ENCODE data around the gene RAB11FIP4.

The RAB11FIP4 gene

GRCh38 chr17:31528291-31528874 lies 136.9 kb downstream of the RAB11FIP4 start:
- Histone ChIP-seq H3K9me3 (ENCODE audit: control insufficient read depth, insufficient read depth, low read length) (peaks cover 4% of the 10 kb centered on the region; the same call in 1 of the 2 replicates), H3K27me3 (ENCODE audit: control insufficient read depth, low read length) (no peaks in the 10 kb centered on the region), H3K4me3 (ENCODE audit: low read length) (no peak overlapping the region), H3K4me1 (ENCODE audit: control insufficient read depth, low read length) (peaks cover 20% of the 10 kb centered on the region), H3K79me2 (ENCODE audit: control insufficient read depth, low read length) (no peaks in the 10 kb centered on the region), H3K9me2 (replicated peaks; ENCODE audit: control insufficient read depth, low read length) (no peaks in the 10 kb centered on the region), H3F3A (ENCODE audit: control insufficient read depth, insufficient read depth) (no peaks in the 10 kb centered on the region), H3K4me2 (ENCODE audit: low read length) (no peak overlapping the region), H4K20me1 (ENCODE audit: control insufficient read depth, insufficient read depth, low read depth, low read length) (no peaks in the 10 kb centered on the region), H3K27ac (ENCODE audit: low read depth, low read length) (no peak overlapping the region), H3K36me3 (ENCODE audit: control insufficient read depth, low read length) (peaks cover 38% of the 10 kb centered on the region)
- no peak for TF ChIP-seq CTCF (IDR thresholded peaks at IDR 0.05; ENCODE audit: low read depth, low read length, poor library complexity, severe bottlenecking)
- no peak for TF ChIP-seq EZH2phosphoT487 (IDR thresholded peaks at IDR 0.05; ENCODE audit: borderline replicate concordance, low read length)

- Histone ChIP-seq H4K20me1 (ENCODE audit: control insufficient read depth, insufficient read depth, low read depth, low read length) (no peaks in the 10 kb centered on the region), H3K36me3 (ENCODE audit: control insufficient read depth, low read length) (peaks cover 24% of the 10 kb centered on the region), H3K9me3 (ENCODE audit: control insufficient read depth, insufficient read depth, low read length) (no peaks in the 10 kb centered on the region), H3K4me1 (ENCODE audit: control insufficient read depth, low read length) (peaks cover 34% of the 10 kb centered on the region), H3K4me3 (ENCODE audit: low read length) (no peak overlapping the region), H3K9me2 (replicated peaks; ENCODE audit: control insufficient read depth, low read length) (no peaks in the 10 kb centered on the region), H3K27me3 (ENCODE audit: control insufficient read depth, low read length) (no peaks in the 10 kb centered on the region), H3K27ac (ENCODE audit: low read depth, low read length) (no peak overlapping the region), H3K79me2 (ENCODE audit: control insufficient read depth, low read length) (no peaks in the 10 kb centered on the region), H3F3A (ENCODE audit: control insufficient read depth, insufficient read depth) (peaks cover 5% of the 10 kb centered on the region; the same call in 1 of the 2 replicates), H3K4me2 (ENCODE audit: low read length) (no peak overlapping the region)
- TF ChIP-seq CTCF (IDR thresholded peaks at IDR 0.05; ENCODE audit: low read depth, low read length, poor library complexity, severe bottlenecking), result no peak
- no peak for TF ChIP-seq EZH2phosphoT487 (IDR thresholded peaks at IDR 0.05; ENCODE audit: borderline replicate concordance, low read length)
Measured at GRCh38 chr17:31529841-31530251, 138.4 kb downstream of the RAB11FIP4 start.

GRCh38 chr17:31530391-31530985 lies 139.0 kb downstream of the RAB11FIP4 start:
- H4K20me1 ChIP-seq (ENCODE audit: control insufficient read depth, insufficient read depth, low read depth, low read length), result no peaks in the 10 kb centered on the region
- H3K27me3 ChIP-seq (ENCODE audit: control insufficient read depth, low read length), result no peaks in the 10 kb centered on the region
- no peaks in the 10 kb centered on the region for H3K79me2 ChIP-seq (ENCODE audit: control insufficient read depth, low read length)
- TF ChIP-seq CTCF (IDR thresholded peaks at IDR 0.05; ENCODE audit: low read depth, low read length, poor library complexity, severe bottlenecking) (no peak), EZH2phosphoT487 (IDR thresholded peaks at IDR 0.05; ENCODE audit: borderline replicate concordance, low read length) (no peak)
- H3F3A ChIP-seq (ENCODE audit: control insufficient read depth, insufficient read depth), result peaks cover 9% of the 10 kb centered on the region
- H3K27ac ChIP-seq (ENCODE audit: low read depth, low read length), result no peak overlapping the region
- H3K9me2 ChIP-seq (replicated peaks; ENCODE audit: control insufficient read depth, low read length), result no peaks in the 10 kb centered on the region
- no peak overlapping the region for H3K4me3 ChIP-seq (ENCODE audit: low read length)
- H3K36me3 ChIP-seq (ENCODE audit: control insufficient read depth, low read length), result peaks cover 20% of the 10 kb centered on the region; the same call in 1 of the 2 replicates
- no peak overlapping the region for H3K4me2 ChIP-seq (ENCODE audit: low read length)
- H3K9me3 ChIP-seq (ENCODE audit: control insufficient read depth, insufficient read depth, low read length), result no peaks in the 10 kb centered on the region
- peaks cover 35% of the 10 kb centered on the region for H3K4me1 ChIP-seq (ENCODE audit: control insufficient read depth, low read length)
